Liver (tissue), 9 donors: ENCODE data around the gene CZIB. TPM values are rescaled to one million over a fixed set of nuclear protein-coding genes. Genes with fewer than 3 reads are reported as not detected.

Source experiments
- DNase-seq: peaks from one replicate; pipeline ENCODE4 v3.0.0-alpha.2; 2017; ENCODE audit warnings: low spot score
- H3K27ac ChIP-seq, 2 donors: one replicate each; pipeline ENCODE4 v1.7.0; 2013; ENCODE audit warnings: inconsistent platforms in 2 of 2, low read length in 2 of 2, control low read depth in 1 of 2, low read depth in 1 of 2, mild to moderate bottlenecking in 1 of 2
- H3K27me3 ChIP-seq, 4 donors: one replicate each; pipeline versions ENCODE4 v1.6.1 to v1.7.0; 2013; ENCODE audit warnings: low read length in 3 of 4, inconsistent platforms in 1 of 4, mild to moderate bottlenecking in 1 of 4, moderate library complexity in 1 of 4; ENCODE audit not compliant: control insufficient read depth in 4 of 4, insufficient read depth in 4 of 4
- H3K36me3 ChIP-seq, 4 donors: one replicate each; pipeline versions ENCODE4 v1.6.1 to v1.7.0; 2013; ENCODE audit warnings: low read length in 3 of 4, mild to moderate bottlenecking in 3 of 4, low read depth in 1 of 4, moderate library complexity in 1 of 4; ENCODE audit not compliant: control insufficient read depth in 4 of 4, insufficient read depth in 3 of 4
- H3K4me1 ChIP-seq, 4 donors: one replicate each; pipeline versions ENCODE4 v1.6.1 to v1.7.0; 2013; ENCODE audit warnings: low read length in 3 of 4, mild to moderate bottlenecking in 3 of 4, moderate library complexity in 1 of 4; ENCODE audit not compliant: control insufficient read depth in 4 of 4, insufficient read depth in 4 of 4
- H3K4me3 ChIP-seq, 3 donors: one replicate each; pipeline versions ENCODE4 v1.6.1 to v1.7.0; 2013; ENCODE audit warnings: low read length in 3 of 3, control low read depth in 1 of 3, low read depth in 1 of 3, mild to moderate bottlenecking in 1 of 3
- H3K9ac ChIP-seq, 2 donors: one replicate each; pipeline ENCODE4 v1.7.0; 2013; ENCODE audit warnings: low read length in 2 of 2, mild to moderate bottlenecking in 2 of 2, moderate library complexity in 2 of 2, control low read depth in 1 of 2, low read depth in 1 of 2
- H3K9me3 ChIP-seq, 4 donors: one replicate each; pipeline versions ENCODE4 v1.6.1 to v1.7.0; 2013; ENCODE audit warnings: low read length in 3 of 4; ENCODE audit not compliant: control insufficient read depth in 4 of 4
- EGR1 ChIP-seq, 2 donors: IDR thresholded peaks; 2 replicates each; pipeline ENCODE4 v1.6.1; 2016 to 2018; ENCODE audit warnings: antibody characterized with exemption in 2 of 2, low read depth in 2 of 2
- FOXA1 ChIP-seq: IDR thresholded peaks from 2 replicates; pipeline ENCODE4 v1.6.1; 2016; ENCODE audit warnings: antibody characterized with exemption
- FOXA2 ChIP-seq: IDR thresholded peaks from 2 replicates; pipeline ENCODE4 v1.6.1; 2016; ENCODE audit warnings: antibody characterized with exemption
- GABPA ChIP-seq, 2 donors: IDR thresholded peaks in 1 of 2; conservative IDR thresholded peaks in 1 of 2; 2 replicates each; pipeline ENCODE4 v1.6.1; 2016; ENCODE audit warnings: antibody characterized with exemption in 2 of 2, mild to moderate bottlenecking in 1 of 2, moderate library complexity in 1 of 2
- HNF4A ChIP-seq, 2 donors: conservative IDR thresholded peaks; 2 replicates each; pipeline ENCODE4 v1.6.1; 2016; ENCODE audit warnings: antibody characterized with exemption in 2 of 2, mild to moderate bottlenecking in 2 of 2
- HNF4G ChIP-seq: IDR thresholded peaks from 2 replicates; pipeline ENCODE4 v1.6.1; 2016; ENCODE audit warnings: antibody characterized with exemption
- JUND ChIP-seq, 2 donors: IDR thresholded peaks; 2 replicates each; pipeline ENCODE4 v1.6.1; 2016; ENCODE audit warnings: antibody characterized with exemption in 2 of 2
- NR2F2 ChIP-seq: IDR thresholded peaks from 2 replicates; pipeline ENCODE4 v1.6.1; 2016; ENCODE audit warnings: antibody characterized with exemption
- RAD21 ChIP-seq, 2 donors: IDR thresholded peaks; 2 replicates each; pipeline ENCODE4 v1.6.1; 2016; ENCODE audit warnings: antibody characterized with exemption in 2 of 2, mild to moderate bottlenecking in 2 of 2
- RXRA ChIP-seq, 2 donors: IDR thresholded peaks; 2 replicates each; pipeline ENCODE4 v1.6.1; 2017 to 2018; ENCODE audit warnings: antibody characterized with exemption in 2 of 2, mild to moderate bottlenecking in 1 of 2
- SP1 ChIP-seq: IDR thresholded peaks from 2 replicates; pipeline ENCODE4 v1.6.1; 2018; ENCODE audit warnings: antibody characterized with exemption, mild to moderate bottlenecking
- TAF1 ChIP-seq: conservative IDR thresholded peaks from 2 replicates; pipeline ENCODE4 v1.6.1; 2016; ENCODE audit warnings: antibody characterized with exemption, mild to moderate bottlenecking
- YY1 ChIP-seq: IDR thresholded peaks from 2 replicates; pipeline ENCODE4 v1.6.1; 2016; ENCODE audit warnings: antibody characterized with exemption, mild to moderate bottlenecking
- WGBS: extraction: QIAGEN DNeasy Blood & Tissue Kit; methylation state at CpG from one replicate; pipeline ENCODE4 v1.1.7; 2013; 5-methylcytosine and 5-hydroxymethylcytosine counted together
- polyA plus RNA-seq, 2 donors: library from polyadenylated mRNA; stranded (reverse) in 1 of 2; unstranded in 1 of 2; fragments of 200-250 nt in 1 of 2; fragments of >200 nt in 1 of 2; fragmentation: Nextera tagmentation in 1 of 2; extraction: Ambion mirVana in 1 of 2; gene quantifications; one replicate each; pipeline versions ENCODE4 v1.2.1 to v1.2.3, GENCODE V29; 2013 to 2015
- total RNA-seq, 2 donors: library from RNA; depleted of rRNA; stranded (reverse); fragments of >200 nt; gene quantifications; one replicate each; pipeline ENCODE4 v1.2.3, GENCODE V29; 2014
- TF ChIP-seq, protein P1 (sequence below): IDR thresholded peaks from 2 replicates; pipeline ENCODE4 v1.6.1; 2016; ENCODE audit warnings: antibody characterized with exemption
- TF ChIP-seq, protein P2 (sequence below): IDR thresholded peaks from 2 replicates; pipeline ENCODE4 v1.6.1; 2016; ENCODE audit warnings: antibody characterized with exemption
- TF ChIP-seq, protein P3 (sequence below): fragments of 150-350 bp; IDR thresholded peaks from 2 replicates; pipeline ENCODE4 v1.5.1; 2017; ENCODE audit warnings: improper control_type of control experiment, low read depth, low read length; ENCODE audit not compliant: missing input control
- TF ChIP-seq, protein P4 (sequence below): IDR thresholded peaks from 2 replicates; pipeline ENCODE4 v1.6.1; 2016; ENCODE audit warnings: antibody characterized with exemption, mild to moderate bottlenecking
- TF ChIP-seq, protein P5 (sequence below): IDR thresholded peaks from 2 replicates; pipeline ENCODE4 v1.6.1; 2016; ENCODE audit warnings: antibody characterized with exemption
- donor health status: healthy.
- donor health status: healthy.
- donor health status: healthy.
- donor health status: healthy.
- donor health status: healthy.

CZIB gene
- total and polyA plus RNA-seq, 4 donors, result 19.8 to 32.3 (median 25.4) TPM

DNA sequence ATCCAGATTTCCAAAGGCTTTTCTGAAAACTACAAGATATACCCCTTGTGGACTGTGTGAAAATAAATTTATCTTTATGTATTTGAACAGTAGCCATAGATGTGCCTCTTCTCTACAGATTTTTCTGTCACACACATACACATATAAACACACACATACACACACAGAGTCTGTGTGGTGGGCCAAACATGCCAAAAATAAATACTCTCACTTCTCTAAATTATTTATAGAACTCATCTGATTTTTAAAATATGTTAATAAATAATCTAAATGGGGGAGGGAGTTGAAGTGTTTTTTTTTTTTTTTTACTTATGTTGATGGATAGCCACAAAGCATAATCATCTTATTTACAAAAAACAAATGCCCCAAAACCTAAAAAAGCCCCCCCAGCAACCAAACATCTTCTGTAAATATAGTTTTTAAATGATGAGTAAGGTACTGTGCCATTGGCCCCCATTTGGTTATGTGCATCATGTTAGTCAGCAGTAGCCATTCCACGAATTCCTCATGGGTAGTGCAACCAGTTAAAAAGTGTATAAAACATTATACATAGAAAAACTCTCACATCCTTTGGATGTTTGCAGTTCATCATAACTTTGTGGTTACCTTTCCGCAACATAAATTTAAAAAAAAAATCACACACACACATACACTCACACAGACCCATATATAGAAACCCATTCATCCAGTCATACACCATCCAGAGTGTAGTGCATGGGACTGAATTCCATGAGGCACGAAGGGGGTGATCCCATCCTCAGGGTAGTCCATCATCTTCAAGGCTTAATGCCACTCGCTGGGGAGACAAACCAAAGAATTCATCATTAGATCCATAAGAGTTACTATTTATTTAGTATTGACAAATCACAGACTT lies 26.1 kb upstream of the CZIB start:
- no peaks in the 10 kb centered on the region for H3K27me3 ChIP-seq
- no peak overlapping the region for H3K27ac ChIP-seq
- DNase-seq, result no peak
- WGBS, result 69% methylated on average over 4 of the region's 4 CpGs
- TF ChIP-seq JUND (IDR thresholded peaks at IDR 0.05) (no peak), HNF4G (no peak), RXRA (IDR thresholded peaks at IDR 0.05) (no peak), FOXA1 (no peak), TAF1 (no peak), EGR1 (IDR thresholded peaks at IDR 0.05; ENCODE audit: low read depth in 2 of 2) (no peak), RAD21 (IDR thresholded peaks at IDR 0.05) (no peak), GABPA (IDR thresholded peaks at IDR 0.05 in 1 of 2, conservative IDR thresholded peaks at IDR 0.05 in 1 of 2) (no peak), HNF4A (conservative IDR thresholded peaks at IDR 0.05) (no peak), NR2F2 (no peak), YY1 (no peak), FOXA2 (no peak), SP1 (no peak)
- TF ChIP-seq, protein P1, sequence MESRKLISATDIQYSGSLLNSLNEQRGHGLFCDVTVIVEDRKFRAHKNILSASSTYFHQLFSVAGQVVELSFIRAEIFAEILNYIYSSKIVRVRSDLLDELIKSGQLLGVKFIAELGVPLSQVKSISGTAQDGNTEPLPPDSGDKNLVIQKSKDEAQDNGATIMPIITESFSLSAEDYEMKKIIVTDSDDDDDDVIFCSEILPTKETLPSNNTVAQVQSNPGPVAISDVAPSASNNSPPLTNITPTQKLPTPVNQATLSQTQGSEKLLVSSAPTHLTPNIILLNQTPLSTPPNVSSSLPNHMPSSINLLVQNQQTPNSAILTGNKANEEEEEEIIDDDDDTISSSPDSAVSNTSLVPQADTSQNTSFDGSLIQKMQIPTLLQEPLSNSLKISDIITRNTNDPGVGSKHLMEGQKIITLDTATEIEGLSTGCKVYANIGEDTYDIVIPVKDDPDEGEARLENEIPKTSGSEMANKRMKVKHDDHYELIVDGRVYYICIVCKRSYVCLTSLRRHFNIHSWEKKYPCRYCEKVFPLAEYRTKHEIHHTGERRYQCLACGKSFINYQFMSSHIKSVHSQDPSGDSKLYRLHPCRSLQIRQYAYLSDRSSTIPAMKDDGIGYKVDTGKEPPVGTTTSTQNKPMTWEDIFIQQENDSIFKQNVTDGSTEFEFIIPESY, result no peak
- TF ChIP-seq, protein P2, sequence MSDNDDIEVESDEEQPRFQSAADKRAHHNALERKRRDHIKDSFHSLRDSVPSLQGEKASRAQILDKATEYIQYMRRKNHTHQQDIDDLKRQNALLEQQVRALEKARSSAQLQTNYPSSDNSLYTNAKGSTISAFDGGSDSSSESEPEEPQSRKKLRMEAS, result no peak
- TF ChIP-seq, protein P3, sequence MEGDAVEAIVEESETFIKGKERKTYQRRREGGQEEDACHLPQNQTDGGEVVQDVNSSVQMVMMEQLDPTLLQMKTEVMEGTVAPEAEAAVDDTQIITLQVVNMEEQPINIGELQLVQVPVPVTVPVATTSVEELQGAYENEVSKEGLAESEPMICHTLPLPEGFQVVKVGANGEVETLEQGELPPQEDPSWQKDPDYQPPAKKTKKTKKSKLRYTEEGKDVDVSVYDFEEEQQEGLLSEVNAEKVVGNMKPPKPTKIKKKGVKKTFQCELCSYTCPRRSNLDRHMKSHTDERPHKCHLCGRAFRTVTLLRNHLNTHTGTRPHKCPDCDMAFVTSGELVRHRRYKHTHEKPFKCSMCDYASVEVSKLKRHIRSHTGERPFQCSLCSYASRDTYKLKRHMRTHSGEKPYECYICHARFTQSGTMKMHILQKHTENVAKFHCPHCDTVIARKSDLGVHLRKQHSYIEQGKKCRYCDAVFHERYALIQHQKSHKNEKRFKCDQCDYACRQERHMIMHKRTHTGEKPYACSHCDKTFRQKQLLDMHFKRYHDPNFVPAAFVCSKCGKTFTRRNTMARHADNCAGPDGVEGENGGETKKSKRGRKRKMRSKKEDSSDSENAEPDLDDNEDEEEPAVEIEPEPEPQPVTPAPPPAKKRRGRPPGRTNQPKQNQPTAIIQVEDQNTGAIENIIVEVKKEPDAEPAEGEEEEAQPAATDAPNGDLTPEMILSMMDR, result no peak
- TF ChIP-seq, protein P4, sequence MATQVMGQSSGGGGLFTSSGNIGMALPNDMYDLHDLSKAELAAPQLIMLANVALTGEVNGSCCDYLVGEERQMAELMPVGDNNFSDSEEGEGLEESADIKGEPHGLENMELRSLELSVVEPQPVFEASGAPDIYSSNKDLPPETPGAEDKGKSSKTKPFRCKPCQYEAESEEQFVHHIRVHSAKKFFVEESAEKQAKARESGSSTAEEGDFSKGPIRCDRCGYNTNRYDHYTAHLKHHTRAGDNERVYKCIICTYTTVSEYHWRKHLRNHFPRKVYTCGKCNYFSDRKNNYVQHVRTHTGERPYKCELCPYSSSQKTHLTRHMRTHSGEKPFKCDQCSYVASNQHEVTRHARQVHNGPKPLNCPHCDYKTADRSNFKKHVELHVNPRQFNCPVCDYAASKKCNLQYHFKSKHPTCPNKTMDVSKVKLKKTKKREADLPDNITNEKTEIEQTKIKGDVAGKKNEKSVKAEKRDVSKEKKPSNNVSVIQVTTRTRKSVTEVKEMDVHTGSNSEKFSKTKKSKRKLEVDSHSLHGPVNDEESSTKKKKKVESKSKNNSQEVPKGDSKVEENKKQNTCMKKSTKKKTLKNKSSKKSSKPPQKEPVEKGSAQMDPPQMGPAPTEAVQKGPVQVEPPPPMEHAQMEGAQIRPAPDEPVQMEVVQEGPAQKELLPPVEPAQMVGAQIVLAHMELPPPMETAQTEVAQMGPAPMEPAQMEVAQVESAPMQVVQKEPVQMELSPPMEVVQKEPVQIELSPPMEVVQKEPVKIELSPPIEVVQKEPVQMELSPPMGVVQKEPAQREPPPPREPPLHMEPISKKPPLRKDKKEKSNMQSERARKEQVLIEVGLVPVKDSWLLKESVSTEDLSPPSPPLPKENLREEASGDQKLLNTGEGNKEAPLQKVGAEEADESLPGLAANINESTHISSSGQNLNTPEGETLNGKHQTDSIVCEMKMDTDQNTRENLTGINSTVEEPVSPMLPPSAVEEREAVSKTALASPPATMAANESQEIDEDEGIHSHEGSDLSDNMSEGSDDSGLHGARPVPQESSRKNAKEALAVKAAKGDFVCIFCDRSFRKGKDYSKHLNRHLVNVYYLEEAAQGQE, result no peak
- TF ChIP-seq, protein P5, sequence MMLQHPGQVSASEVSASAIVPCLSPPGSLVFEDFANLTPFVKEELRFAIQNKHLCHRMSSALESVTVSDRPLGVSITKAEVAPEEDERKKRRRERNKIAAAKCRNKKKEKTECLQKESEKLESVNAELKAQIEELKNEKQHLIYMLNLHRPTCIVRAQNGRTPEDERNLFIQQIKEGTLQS, result no peak
- no peaks in the 10 kb centered on the region for H3K4me1 ChIP-seq
- H3K4me3 ChIP-seq, result no peak overlapping the region
- H3K9me3 ChIP-seq, result no peaks in the 10 kb centered on the region
- H3K36me3 ChIP-seq, result no peaks in the 10 kb centered on the region
- H3K9ac ChIP-seq, result no peak overlapping the region
